Amniotic stem cell (primary cell): ENCODE measurements around the gene MYO3B.

Source experiments
- DNase-seq: peaks from one replicate; lab custom pipeline; 2025; lab: John Stamatoyannopoulos, UW

The MYO3B gene

DNA sequence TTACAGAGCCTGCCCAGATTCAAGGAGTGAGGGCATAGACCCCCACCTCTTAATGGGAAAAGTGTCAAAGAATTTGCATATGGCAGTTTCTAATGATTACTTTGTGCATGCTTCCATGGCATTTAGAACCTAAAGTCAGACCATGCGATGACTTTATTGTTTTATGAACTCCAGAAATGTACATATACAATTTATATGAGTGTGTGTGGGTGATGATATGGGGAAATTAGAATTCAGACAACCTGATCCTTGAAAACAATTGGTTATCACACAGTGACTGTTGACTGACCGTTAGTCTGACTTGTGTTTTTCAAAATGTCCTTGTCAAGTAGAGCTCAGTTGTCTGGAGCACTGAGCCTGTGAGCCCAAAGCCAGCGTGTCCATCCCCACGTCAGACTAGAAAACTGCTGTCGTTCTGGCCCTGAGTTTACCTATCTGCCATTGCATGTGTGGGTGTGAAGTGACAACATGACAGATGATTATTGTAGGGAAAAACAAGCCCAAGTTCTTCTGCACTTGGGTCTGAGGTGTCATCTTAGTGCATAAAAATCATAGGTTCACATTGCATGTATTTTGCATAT, 128.4 kb downstream of the MYO3B start:
- no peak for DNase-seq

DNA sequence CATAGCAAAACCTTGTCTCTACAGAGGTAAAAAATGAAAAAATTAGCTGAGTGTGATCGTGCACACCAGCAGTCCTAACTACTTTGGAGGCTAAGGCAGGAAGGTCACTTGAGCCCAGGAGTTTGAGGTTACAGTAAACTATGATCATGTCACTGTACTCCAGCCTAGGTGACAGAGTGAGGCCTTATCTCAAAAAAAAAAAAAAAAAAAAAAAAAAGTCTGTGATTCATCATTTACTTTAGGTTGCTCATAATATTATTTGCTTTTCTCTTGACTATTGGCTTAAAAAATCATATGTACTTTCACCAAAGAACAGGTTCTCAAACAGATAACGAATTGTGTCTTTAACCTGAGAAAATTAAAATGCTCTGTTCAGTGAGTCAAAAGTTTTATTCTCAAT, 129.1 kb downstream of the MYO3B start:
- no peak for DNase-seq

GRCh38 chr2:170307555-170308351, 129.8 kb downstream of the MYO3B start:
- no peak for DNase-seq

- no peak for DNase-seq
Observed at GRCh38 chr2:170310876-170311502, 133.0 kb downstream of the MYO3B start.

GRCh38 chr2:170313347-170313991, 135.5 kb downstream of the MYO3B start:
- DNase-seq: no peak

DNA sequence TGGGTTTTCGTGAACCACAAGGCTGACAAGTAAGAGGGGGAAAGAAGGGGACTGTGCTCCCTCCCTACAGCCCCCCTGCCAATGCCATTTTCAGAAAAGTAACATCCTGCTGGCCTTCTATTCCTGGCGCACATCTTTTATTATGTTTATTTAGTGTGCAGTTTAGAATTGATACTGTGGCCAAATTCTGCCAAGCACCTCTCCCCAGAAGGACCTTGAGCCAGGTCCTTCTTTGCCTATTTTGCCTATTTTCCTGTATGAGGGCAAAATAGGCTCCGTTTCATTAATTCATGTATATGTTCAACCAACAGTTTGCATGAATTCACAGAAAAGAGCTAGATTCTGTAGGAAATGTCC, 136.0 kb downstream of the MYO3B start:
- DNase-seq: no peak

DNA sequence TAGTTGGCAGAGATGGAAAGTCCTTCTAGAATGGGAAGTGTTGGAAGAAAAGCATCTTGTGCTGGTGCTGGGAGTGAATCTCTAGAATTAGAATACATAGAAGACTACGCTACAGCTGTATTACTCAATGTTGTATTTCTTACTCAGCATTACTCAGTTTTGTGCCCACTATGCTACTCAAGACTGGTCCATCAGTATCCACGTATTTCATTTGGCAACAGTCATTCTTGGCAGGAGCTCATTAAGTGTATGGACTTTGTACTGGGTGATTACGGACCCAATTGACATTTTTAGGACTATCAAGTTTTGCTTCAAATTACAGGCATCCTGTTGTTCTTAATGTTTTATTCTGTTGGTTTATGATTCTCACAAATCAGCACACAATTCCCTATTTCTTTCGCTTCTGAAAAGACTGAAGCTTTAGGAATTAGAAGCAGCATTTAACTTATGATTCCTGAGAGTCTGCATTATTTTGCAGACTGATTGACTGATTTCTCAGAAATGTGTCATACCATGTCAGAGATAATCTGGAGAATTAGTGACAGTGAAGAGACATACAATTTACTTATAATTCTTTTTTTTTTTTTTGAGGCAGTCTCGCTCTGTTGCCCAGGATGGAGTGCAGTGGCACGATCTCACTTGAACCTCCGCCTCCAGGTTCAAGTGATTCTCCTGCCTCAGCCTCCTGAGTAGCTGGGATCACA, 136.9 kb downstream of the MYO3B start:
- no peak for DNase-seq

- no peak for DNase-seq
Observed at GRCh38 chr2:170320948-170321347, 143.0 kb downstream of the MYO3B start.

GRCh38 chr2:170321526-170321925, 143.6 kb downstream of the MYO3B start:
- DNase-seq: no peak

DNA sequence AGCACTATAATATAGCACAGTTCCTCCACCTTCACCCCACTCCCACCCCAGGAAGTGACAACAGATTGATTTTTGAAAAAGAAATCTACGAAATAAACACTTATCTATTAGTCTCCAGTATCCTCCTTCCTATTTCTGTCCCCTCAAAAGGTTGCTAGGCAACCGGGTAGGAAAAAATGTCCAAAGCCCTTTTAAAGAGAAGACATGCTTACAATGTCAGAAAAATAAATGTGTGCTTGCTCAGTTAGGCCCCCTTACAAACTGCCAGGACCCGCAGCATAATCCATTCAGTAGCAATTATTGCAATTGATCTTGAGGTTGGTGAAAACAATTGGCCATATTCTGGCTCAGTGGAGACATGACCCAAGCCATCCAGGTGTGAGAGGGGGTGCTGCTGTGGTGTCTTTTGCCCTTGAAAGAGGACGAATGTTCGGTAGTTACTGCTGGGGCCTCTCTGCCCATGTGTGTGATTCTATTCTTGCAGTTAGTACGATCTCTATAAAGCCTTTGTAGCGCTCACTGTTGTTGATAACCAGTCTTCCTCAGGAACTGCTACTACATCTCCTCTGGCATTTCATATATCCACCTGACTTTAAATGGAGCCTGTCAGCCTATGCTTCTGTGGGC, 144.3 kb downstream of the MYO3B start:
- no peak for DNase-seq

- no peak for DNase-seq
Observed at GRCh38 chr2:170323743-170324142, 145.8 kb downstream of the MYO3B start.

- DNase-seq: no peak
Observed at GRCh38 chr2:170324640-170325046, 146.7 kb downstream of the MYO3B start.

GRCh38 chr2:170330881-170331280, 152.9 kb downstream of the MYO3B start:
- DNase-seq: no peak

- no peak for DNase-seq
Observed at GRCh38 chr2:170332676-170333402, 154.9 kb downstream of the MYO3B start.

GRCh38 chr2:170335351-170335750, 157.4 kb downstream of the MYO3B start:
- DNase-seq: no peak

- DNase-seq: no peak
Observed at GRCh38 chr2:170336408-170336807, 158.5 kb downstream of the MYO3B start.

DNA sequence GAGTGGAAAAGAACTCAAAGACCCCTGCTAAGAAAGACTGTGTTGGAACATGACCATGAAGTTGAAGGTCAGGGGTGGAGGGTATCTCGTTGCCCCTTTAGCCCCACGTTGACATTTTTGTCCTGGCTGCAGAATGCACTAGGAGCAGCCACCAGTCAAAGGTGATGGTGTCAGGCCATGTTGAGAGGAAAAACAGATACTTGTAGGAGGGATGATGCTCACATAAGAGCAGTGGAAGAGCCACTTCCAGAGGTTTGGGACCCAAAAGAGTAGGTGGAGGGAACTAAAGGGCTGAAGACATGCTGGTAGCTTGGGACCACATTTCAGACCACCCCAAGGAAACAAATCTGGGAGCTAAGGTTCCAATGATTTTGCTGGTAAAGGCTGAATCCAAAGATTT, 159.0 kb downstream of the MYO3B start:
- DNase-seq: no peak

DNA sequence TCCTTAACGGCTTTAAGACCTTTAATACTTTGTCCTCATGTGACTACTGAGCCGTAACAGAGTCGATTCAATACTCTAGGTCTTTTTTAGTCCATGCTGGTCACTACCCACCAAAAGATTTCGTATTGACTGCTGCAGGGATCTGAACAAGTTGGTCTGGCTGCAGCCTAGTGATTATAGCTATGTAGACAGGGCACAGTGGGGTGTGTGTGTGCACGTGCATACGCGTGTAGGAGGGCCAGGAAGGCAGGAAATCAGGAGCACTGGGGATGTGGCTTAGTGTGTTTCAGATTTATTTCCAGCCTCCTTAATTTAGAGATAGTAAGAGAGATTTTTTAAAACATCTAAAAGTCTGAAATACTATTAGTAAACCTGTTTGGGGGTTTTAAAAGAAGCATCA, 161.4 kb downstream of the MYO3B start:
- DNase-seq: no peak

- no peak for DNase-seq
Observed at GRCh38 chr2:170339750-170340692, 162.1 kb downstream of the MYO3B start.

- no peak for DNase-seq
Observed at GRCh38 chr2:170340693-170341068, 162.7 kb downstream of the MYO3B start.
